ENCODE results near the gene EPHB3.

Gene EPHB3

GRCh38 chr3:184582646-184583577 is 21.3 kb downstream of the EPHB3 start:
- no peak for DNase-seq

- DNase-seq, result no peak
These were observed 22.2 kb downstream of the EPHB3 start for GRCh38 chr3:184583578-184584451.

GRCh38 chr3:184584464-184584891 is 22.9 kb downstream of the EPHB3 start:
- DNase-seq, result no peak

DNA sequence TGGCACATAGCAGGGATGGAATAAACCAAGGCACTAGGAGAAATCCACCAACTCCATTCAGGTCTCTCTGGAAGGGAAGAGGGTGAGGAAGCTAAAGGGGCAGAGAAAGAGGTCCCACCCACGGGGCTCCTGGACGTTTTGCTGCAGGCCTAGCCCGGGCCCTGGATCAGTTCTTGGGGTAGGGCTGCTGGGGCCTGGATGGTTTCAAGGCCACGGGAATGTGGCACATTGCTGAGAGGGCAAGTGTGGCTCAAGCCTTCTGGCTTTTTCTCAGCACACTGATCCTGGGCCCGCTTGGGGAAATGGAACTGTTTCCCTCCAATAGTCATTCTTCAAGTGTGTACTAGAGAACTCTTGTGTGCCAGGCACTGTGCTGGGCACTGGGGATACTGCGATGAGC is 24.0 kb downstream of the EPHB3 start:
- no peak for DNase-seq

- DNase-seq, result no peak
These were observed 25.3 kb downstream of the EPHB3 start for GRCh38 chr3:184586851-184587250.

DNA sequence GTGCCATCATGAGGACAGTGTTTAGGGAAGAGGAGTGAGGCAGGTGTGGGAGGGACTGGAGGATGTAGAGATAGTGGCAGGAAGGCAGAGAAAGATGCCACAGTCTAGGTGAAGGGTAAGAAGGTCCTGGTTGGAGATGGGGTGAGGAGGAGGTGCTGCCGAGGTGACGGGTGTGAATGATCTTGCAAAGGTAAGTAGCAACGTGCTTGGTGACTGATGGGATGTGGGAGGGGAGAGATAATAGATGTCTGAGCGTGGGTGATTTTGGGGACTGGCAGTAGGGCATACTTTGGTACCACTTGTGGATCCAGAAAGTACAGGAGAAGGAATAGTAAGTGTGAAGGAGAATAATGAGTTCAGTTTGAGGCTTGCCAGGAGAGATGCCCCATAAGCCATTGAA is 27.2 kb downstream of the EPHB3 start:
- no peak for DNase-seq

DNA sequence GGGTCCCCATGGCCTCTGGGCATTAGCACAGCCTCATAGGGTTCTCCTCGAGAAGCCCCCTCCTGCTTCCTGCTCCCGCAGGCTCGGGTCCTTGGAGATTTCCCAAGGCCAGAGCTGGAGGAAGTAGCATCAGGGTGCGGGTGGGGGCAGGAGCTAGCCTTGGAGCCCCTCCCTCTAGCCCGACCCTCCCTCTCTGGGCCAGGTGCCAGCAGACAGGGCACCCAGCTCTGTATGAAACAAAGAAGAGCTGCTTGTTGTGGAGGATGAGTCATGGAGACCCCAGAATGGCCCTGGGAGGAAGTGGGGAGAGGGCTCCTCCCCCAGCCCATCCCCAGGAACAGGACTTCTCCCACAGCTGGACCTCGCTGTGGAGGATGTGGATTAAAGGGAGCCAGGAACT is 29.2 kb downstream of the EPHB3 start:
- no peak for DNase-seq

- DNase-seq, result no peak
These were observed 30.2 kb downstream of the EPHB3 start for GRCh38 chr3:184591789-184592188.

- DNase-seq, result no peak
These were observed 31.0 kb downstream of the EPHB3 start for GRCh38 chr3:184592371-184593219.

DNA sequence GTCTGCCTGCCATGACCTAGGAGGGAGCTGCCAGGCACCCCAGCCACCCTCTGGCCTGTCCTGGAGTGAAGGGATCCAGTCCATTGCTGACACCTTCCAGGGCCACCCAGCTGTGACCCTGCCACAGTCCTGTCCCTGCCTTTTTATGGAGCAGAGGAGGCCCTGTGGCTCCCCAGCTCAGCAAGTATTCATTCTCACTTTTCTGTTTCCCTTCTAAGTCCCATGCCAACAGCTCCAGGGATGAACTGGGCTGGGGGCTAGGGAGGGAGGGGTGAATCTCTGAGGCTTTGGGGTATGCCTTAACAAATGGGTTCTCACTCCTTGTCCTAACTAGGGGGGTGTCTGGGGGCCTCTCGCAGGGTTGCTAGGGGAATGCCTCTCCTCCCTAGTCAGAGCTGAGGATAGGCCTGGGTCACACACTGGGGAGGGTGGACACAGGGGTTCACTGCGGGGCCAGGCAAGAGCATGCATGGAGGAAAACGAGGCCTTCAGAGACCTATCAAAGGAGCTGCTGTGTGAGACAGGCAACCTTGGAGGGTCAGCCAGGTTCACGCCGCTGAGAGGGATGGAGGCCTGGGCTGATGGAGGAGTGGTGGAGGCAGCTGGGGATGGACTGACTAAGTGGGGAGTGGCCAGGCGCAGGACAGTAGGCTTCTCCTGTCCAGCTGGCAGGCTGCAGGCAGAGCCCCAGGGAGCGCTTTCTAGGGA is 31.8 kb downstream of the EPHB3 start:
- DNase-seq, result no peak

DNA sequence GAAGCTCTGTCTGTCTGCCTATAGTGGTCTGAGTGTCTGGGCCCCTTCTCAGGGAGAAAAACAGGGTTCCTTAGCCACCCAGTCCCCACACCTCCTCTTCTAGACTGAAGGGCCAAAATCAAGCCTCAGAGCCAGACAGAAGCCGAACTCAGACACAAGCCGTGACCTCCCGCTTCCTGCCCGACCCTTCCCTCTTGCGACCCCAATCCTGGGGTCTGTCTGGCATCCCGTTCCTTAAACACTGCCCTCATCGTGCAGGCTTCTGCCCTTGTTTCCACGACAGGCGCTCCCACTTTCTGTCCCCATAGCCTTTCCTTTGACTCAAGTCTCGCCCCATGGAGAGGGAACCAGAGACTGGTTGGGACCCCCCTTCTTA is 32.3 kb downstream of the EPHB3 start:
- no peak for DNase-seq

DNA sequence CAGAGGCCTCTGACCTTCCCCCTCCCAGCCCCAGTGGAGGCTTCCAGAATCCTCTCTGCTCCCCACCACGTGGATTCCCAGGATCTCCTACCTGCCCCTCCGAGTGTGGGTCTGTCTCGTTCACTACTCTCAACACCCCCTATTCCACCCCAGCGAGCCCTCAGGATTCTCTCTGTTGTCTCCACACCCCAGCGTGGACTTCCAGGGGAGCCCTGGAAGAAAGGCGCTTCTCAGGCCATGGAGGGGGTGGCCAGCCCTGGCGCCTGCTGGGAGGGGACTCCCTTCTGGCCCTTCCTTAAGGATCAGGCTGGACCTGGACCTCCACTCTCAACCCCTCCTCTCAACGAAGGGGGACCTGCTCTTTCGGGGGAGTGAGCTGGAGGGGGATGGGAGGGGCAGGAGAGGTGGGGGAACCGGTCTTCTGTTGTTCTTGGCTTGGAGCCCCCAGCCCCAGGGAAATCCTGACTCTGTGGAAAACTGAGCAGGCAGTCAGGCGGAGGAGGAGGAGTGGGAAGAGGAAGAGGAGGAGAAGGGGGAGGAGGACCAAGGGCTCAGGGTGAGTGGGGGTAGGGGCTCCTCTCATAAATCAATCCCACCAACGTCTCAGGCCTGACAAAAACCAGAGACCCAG is 32.9 kb downstream of the EPHB3 start:
- no peak for DNase-seq

DNA sequence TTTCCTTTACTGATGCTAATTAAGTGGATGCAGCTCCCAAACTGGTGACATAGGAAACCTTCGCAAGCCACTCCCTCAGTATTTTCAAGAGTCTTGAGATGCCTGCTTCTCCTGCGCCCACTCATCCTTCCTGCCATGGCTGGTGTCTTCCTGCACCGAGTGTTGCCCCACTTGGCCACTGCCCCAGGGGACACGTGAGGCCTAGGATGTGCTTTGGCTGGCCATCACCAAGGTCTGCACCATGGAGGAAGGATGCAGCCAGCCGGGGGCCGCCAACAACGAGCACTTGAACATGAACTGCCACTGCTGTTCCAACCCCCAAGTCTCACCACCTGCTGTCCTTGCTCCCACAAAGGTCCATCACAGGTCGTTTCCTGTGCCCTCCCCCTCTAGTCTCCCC is 34.1 kb downstream of the EPHB3 start:
- DNase-seq, result no peak

DNA sequence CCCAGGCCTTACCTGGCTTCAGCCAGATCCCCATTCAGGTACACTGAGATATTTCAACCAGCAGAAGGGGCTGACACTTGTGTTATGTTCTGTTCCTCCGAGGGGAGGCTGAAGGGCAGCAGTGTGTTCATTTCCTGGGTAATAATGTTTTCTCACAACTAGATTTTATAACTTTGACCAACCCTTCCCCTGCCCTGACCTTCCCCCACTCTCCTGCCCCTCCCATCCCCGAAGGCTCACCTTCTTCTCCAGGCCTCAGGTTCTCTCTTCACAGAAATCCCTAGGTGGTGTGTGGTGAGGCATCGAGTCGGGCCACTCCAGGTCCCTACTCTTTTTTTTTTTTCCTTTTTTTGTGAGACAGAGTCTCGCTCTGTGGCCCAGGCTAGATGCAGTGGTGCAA is 34.6 kb downstream of the EPHB3 start:
- DNase-seq, result no peak

DNA sequence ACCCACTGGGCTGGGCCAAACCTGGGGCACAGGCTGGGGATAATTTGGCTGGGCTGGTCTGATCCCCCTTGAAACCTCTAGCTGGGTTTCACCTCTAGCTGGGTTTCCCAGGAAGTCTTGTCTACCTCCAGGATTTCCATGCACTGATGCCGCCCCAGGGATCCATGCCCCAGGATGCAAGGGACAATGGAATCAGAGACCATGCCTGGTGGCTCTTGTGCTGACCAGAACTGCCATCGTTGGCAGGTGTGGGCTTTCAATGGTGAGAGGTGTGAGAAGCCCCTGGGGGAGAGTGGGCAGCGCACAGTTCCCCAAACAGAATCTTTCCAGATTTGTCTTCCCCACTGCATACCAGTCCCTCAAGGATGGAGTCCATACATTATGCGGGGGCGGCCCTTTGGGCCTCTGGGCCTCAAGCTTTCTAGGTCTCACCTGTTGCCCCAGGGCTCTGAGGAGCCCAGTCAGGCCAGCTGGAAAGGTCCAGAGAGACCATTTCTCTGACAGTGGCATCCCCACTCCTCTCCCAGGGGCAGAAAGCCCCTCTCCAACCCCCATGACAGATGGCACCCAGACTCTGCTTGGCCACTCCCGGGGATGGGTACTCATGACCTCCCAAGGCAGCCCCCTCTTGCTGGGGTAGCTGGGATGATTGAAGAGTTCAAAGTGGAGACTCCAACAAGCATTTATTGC is 35.4 kb downstream of the EPHB3 start:
- DNase-seq, result no peak

DNA sequence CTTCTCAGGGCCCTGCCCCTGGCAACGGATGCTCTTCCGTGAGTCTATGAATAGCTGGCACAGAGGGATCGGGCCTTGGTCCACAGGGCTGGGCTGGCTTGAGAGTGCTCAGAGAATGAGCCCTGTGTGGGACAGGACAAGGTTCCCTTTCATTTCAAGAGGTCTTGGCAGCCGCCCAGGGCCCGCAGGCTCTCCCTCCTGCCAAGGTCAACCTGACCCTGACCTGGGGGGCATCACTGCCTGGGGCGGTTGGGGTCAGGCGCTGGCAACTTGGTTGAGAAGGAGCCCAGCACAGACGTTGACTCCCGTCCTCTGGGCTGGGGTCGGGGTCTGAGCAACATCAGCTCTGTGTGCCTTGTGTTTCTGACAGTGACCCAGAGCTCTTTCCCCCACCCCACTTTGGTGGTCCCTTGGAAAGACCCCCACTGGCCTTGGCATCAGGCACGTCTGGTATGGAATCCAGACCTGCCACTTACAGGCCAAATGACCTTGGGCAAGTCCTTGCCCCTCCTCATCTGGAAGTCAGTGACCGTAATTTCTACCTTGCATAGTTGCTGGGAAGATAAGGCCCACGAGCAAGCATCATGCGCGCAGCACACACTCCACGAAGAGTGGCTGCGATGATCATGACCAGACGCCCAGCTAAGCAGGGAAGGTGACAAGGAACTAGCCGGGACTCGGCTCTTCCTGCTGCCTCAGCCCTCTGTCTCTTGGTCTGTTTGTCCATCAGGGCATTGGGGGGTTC is 36.4 kb downstream of the EPHB3 start:
- DNase-seq, result no peak

- DNase-seq, result no peak
These were observed 37.0 kb downstream of the EPHB3 start for GRCh38 chr3:184598574-184598927.

GRCh38 chr3:184599143-184599542 is 37.6 kb downstream of the EPHB3 start:
- no peak for DNase-seq

- no peak for DNase-seq
These were observed 39.2 kb downstream of the EPHB3 start for GRCh38 chr3:184600685-184601377.

All from NCI-H748 treated with DMSO at 0.1 percent for 48 hours (cell line).